Neural cell (in vitro differentiated cells): ENCODE results near the gene PDLIM5. TPM values are rescaled to one million over a fixed set of nuclear protein-coding genes. Genes with fewer than 3 reads are reported as not detected.

Experiments used
- H2AFZ ChIP-seq: fragments of 200-600, 300-800 bp; sonication (generic), shearing (Covaris generic); 2 replicates; pipeline ENCODE4 v1.6.0; 2014; ENCODE audit warnings: low read depth, mild to moderate bottlenecking, antibody characterized with exemption, low read length, moderate library complexity
- H3F3A ChIP-seq: fragments of 200-600 bp; shearing (Covaris generic); 2 replicates; pipeline ENCODE4 v1.6.1; 2016; ENCODE audit warnings: mild to moderate bottlenecking, moderate library complexity, mixed read lengths, antibody characterized with exemption, low read length; ENCODE audit not compliant: insufficient read depth, poor library complexity, severe bottlenecking
- H3K27ac ChIP-seq: fragments of 200-600, 300-800 bp; sonication (generic), shearing (Covaris generic); 2 replicates; pipeline ENCODE4 v1.5.1; 2014; ENCODE audit warnings: mild to moderate bottlenecking, low read length, moderate library complexity
- H3K27me3 ChIP-seq: fragments of 300-800, 200-600 bp; sonication (generic), shearing (Covaris generic); 2 replicates; pipeline ENCODE4 v1.6.0; 2014; ENCODE audit warnings: mild to moderate bottlenecking, low read depth, low read length, moderate library complexity; ENCODE audit not compliant: insufficient read depth
- H3K36me3 ChIP-seq: fragments of 300-800, 200-600 bp; sonication (generic), shearing (Covaris generic); 2 replicates; pipeline ENCODE4 v1.5.1; 2014; ENCODE audit warnings: mild to moderate bottlenecking, antibody characterized with exemption, low read length, moderate library complexity; ENCODE audit not compliant: insufficient read depth
- H3K4me2 ChIP-seq: fragments of 300-800, 200-600 bp; sonication (generic), shearing (Covaris generic); 2 replicates; pipeline ENCODE4 v1.6.0; 2014; ENCODE audit warnings: mild to moderate bottlenecking, low read length
- H3K4me3 ChIP-seq: fragments of 300-800, 200-600 bp; sonication (generic), shearing (Covaris generic); 2 replicates; pipeline ENCODE4 v1.5.1; 2014; ENCODE audit warnings: mild to moderate bottlenecking, low read length, moderate library complexity
- H3K79me2 ChIP-seq: fragments of 200-600 bp; shearing (Covaris generic); replicated peaks from 2 replicates; pipeline ENCODE4 v1.6.0; 2014; ENCODE audit warnings: mild to moderate bottlenecking, low read length, moderate library complexity; ENCODE audit not compliant: insufficient read depth
- H3K9ac ChIP-seq: fragments of 300-800, 200-600 bp; sonication (generic), shearing (Covaris generic); 2 replicates; pipeline ENCODE4 v1.6.1; 2016; ENCODE audit warnings: mild to moderate bottlenecking, low read length, mixed read lengths
- H3K9me2 ChIP-seq: fragments of 200-600 bp; shearing (Covaris generic); 2 replicates; pipeline ENCODE4 v1.6.1; 2016; ENCODE audit warnings: mild to moderate bottlenecking, low read length, mixed read lengths; ENCODE audit not compliant: insufficient read depth
- H3K9me3 ChIP-seq: fragments of 200-600, 300-800 bp; sonication (generic), shearing (Covaris generic); 2 replicates; pipeline ENCODE4 v1.6.1; 2016; ENCODE audit warnings: mild to moderate bottlenecking, mixed run types, low read length, moderate library complexity, mixed read lengths
- H4K20me1 ChIP-seq: fragments of 200-600 bp; shearing (Covaris generic); 2 replicates; pipeline ENCODE4 v1.6.1; 2016; ENCODE audit warnings: mild to moderate bottlenecking, mixed run types; ENCODE audit not compliant: insufficient read depth
- EP300 ChIP-seq: fragments of 450-650 bp; conservative IDR thresholded peaks from 2 replicates; pipeline ENCODE4 v1.6.1; 2014; ENCODE audit warnings: antibody characterized with exemption, mild to moderate bottlenecking, moderate library complexity; ENCODE audit not compliant: poor library complexity, severe bottlenecking
- EZH2 ChIP-seq: fragments of 200-600, 300-800 bp; shearing (Covaris generic), sonication (generic); IDR thresholded peaks from 2 replicates; pipeline ENCODE4 v1.6.1; 2014; ENCODE audit warnings: antibody characterized with exemption, low read length, borderline replicate concordance, mild to moderate bottlenecking; ENCODE audit not compliant: insufficient read depth, poor library complexity, severe bottlenecking
- MXI1 ChIP-seq: fragments of 450-650 bp; conservative IDR thresholded peaks from 2 replicates; pipeline ENCODE4 v1.6.1; 2014; ENCODE audit warnings: antibody characterized with exemption, mild to moderate bottlenecking; ENCODE audit not compliant: poor library complexity, severe bottlenecking
- POLR2AphosphoS5 ChIP-seq: IDR thresholded peaks from 2 replicates; pipeline ENCODE4 v1.6.1; 2012
- RAD21 ChIP-seq: fragments of 450-650 bp; conservative IDR thresholded peaks from 2 replicates; pipeline ENCODE4 v1.6.1; 2014; ENCODE audit warnings: antibody characterized with exemption, mild to moderate bottlenecking, moderate library complexity
- SMC3 ChIP-seq: fragments of 450-650 bp; conservative IDR thresholded peaks from 2 replicates; pipeline ENCODE4 v1.6.1; 2014; ENCODE audit warnings: antibody characterized with exemption, mild to moderate bottlenecking, moderate library complexity; ENCODE audit not compliant: poor library complexity
- TAF1 ChIP-seq: IDR thresholded peaks from 2 replicates; pipeline ENCODE4 v1.6.1; 2012; ENCODE audit warnings: low read depth
- polyA plus RNA-seq: library from polyadenylated mRNA; depleted of rRNA; stranded (reverse); fragments of >200 nt; gene quantifications from 2 replicates; pipeline ENCODE4 v1.2.3, GENCODE V29; 2014
- TF ChIP-seq, protein P1 (sequence below): IDR thresholded peaks from 2 replicates; pipeline ENCODE4 v1.6.1; 2012; ENCODE audit warnings: borderline replicate concordance
- TF ChIP-seq, protein P2 (sequence below): fragments of 450-650 bp; IDR thresholded peaks from 2 replicates; pipeline ENCODE4 v1.5.1; 2014; ENCODE audit warnings: antibody characterized with exemption, mild to moderate bottlenecking, moderate library complexity; ENCODE audit not compliant: poor library complexity, severe bottlenecking

Gene PDLIM5
- polyA plus RNA-seq, 1 donor from 2014 or later: 1.6 TPM

DNA sequence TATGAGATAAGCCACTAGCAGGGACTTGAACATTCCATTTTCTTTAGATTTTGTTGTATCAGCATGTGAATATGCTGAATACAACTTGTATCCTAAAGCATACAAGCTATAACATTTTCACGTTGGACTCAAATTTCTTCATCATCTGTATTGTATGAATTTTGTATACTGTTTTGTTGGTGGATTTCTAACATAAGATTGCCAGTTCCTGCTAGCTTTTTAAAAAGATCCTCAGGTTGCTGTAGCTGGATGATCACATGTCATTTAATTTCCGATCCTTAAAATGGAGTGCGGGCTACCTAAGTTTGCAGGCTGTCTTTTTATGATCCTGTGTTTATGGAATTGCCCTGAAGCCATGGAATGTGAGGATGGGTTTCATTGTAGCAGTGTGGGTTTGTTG lies 6.9 kb downstream of the PDLIM5 start:
- H3K9ac ChIP-seq: no peak overlapping the region
- H4K20me1 ChIP-seq: no peaks in the 10 kb centered on the region
- peaks cover 5% of the 10 kb centered on the region for H3K79me2 ChIP-seq
- no peaks in the 10 kb centered on the region for H3F3A ChIP-seq
- no peak overlapping the region for H2AFZ ChIP-seq
- no peak overlapping the region for H3K4me3 ChIP-seq
- no peaks in the 10 kb centered on the region for H3K9me3 ChIP-seq
- no peak overlapping the region for H3K27ac ChIP-seq
- no peak overlapping the region for H3K4me2 ChIP-seq
- peaks cover 8% of the 10 kb centered on the region for H3K27me3 ChIP-seq
- no peaks in the 10 kb centered on the region for H3K9me2 ChIP-seq
- TF ChIP-seq EZH2 (no peak), RAD21 (no peak), EP300 (no peak), MXI1 (no peak), TAF1 (no peak), POLR2AphosphoS5 (no peak), SMC3 (no peak)
- TF ChIP-seq, protein P1, sequence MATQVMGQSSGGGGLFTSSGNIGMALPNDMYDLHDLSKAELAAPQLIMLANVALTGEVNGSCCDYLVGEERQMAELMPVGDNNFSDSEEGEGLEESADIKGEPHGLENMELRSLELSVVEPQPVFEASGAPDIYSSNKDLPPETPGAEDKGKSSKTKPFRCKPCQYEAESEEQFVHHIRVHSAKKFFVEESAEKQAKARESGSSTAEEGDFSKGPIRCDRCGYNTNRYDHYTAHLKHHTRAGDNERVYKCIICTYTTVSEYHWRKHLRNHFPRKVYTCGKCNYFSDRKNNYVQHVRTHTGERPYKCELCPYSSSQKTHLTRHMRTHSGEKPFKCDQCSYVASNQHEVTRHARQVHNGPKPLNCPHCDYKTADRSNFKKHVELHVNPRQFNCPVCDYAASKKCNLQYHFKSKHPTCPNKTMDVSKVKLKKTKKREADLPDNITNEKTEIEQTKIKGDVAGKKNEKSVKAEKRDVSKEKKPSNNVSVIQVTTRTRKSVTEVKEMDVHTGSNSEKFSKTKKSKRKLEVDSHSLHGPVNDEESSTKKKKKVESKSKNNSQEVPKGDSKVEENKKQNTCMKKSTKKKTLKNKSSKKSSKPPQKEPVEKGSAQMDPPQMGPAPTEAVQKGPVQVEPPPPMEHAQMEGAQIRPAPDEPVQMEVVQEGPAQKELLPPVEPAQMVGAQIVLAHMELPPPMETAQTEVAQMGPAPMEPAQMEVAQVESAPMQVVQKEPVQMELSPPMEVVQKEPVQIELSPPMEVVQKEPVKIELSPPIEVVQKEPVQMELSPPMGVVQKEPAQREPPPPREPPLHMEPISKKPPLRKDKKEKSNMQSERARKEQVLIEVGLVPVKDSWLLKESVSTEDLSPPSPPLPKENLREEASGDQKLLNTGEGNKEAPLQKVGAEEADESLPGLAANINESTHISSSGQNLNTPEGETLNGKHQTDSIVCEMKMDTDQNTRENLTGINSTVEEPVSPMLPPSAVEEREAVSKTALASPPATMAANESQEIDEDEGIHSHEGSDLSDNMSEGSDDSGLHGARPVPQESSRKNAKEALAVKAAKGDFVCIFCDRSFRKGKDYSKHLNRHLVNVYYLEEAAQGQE: no peak
- TF ChIP-seq, protein P2, sequence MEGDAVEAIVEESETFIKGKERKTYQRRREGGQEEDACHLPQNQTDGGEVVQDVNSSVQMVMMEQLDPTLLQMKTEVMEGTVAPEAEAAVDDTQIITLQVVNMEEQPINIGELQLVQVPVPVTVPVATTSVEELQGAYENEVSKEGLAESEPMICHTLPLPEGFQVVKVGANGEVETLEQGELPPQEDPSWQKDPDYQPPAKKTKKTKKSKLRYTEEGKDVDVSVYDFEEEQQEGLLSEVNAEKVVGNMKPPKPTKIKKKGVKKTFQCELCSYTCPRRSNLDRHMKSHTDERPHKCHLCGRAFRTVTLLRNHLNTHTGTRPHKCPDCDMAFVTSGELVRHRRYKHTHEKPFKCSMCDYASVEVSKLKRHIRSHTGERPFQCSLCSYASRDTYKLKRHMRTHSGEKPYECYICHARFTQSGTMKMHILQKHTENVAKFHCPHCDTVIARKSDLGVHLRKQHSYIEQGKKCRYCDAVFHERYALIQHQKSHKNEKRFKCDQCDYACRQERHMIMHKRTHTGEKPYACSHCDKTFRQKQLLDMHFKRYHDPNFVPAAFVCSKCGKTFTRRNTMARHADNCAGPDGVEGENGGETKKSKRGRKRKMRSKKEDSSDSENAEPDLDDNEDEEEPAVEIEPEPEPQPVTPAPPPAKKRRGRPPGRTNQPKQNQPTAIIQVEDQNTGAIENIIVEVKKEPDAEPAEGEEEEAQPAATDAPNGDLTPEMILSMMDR: no peak
- H3K36me3 ChIP-seq: no peaks in the 10 kb centered on the region

DNA sequence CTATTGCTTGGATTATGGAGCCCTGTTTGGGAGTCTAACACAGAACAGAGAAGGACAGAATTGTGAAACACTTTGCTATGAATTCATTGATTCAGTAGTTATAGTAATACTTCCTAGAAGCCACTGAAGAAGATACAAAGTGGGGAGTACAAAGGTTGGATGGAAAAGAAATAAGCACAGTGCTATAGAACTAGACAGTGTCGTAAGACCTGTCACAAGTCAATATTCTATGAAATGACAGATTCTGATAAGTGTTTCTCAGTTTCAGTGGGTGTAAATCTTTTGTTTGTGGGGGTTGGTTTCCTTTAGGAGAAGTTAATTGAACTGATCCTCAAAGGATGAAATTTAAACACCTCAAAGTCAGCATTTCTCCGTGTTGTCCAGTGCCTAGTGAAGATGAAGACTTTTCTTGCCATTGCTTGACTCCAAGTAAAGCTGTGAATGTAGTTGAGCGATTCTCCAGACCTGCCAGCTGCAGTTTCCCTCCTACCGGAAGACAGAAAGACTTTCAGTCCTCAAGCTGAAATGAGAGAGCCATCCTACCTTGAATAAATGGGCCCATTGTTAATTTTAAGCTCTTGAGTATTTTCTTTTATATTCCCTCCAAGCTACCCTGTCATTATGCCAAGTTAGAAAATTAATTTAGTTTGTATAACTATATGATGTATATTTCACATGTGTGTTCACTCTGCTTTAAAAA lies 7.9 kb downstream of the PDLIM5 start:
- TF ChIP-seq, protein P2: no peak
- TF ChIP-seq EP300: no peak
- no peak for TF ChIP-seq TAF1
- TF ChIP-seq RAD21: no peak
- TF ChIP-seq SMC3: no peak
- Histone ChIP-seq H3K79me2 (peaks cover 5% of the 10 kb centered on the region), H3K4me2 (no peak overlapping the region), H2AFZ (no peak overlapping the region), H3K9ac (no peak overlapping the region), H3F3A (no peaks in the 10 kb centered on the region), H3K9me2 (no peaks in the 10 kb centered on the region), H3K9me3 (no peaks in the 10 kb centered on the region), H3K4me3 (no peak overlapping the region), H4K20me1 (no peaks in the 10 kb centered on the region), H3K36me3 (no peaks in the 10 kb centered on the region), H3K27ac (no peak overlapping the region), H3K27me3 (no peaks in the 10 kb centered on the region)
